Right atrium auricular region (tissue), 2 donors: ENCODE results near the gene TECTA. TPM values are rescaled to one million over a fixed set of nuclear protein-coding genes. Genes with fewer than 3 reads are reported as not detected.

Experiments used
- DNase-seq: peaks from one replicate; pipeline ENCODE4 v3.0.0-alpha.2; 2019; ENCODE audit warnings: low spot score
- H3K27ac ChIP-seq, 2 donors: fragments of 200-600 bp; sonication (generic); 1 replicate in 1 of 2; 2 replicates in 1 of 2; pipeline ENCODE4 v1.5.1; 2016 to 2019
- H3K27me3 ChIP-seq, 2 donors: fragments of 200-600 bp; sonication (generic); one replicate each; pipeline versions ENCODE4 v1.5.1 to v1.6.0; 2017 to 2019
- H3K36me3 ChIP-seq: fragments of 200-600 bp; sonication (generic); one replicate; pipeline ENCODE4 v1.5.1; 2016
- H3K4me1 ChIP-seq, 2 donors: fragments of 200-600 bp; sonication (generic); one replicate each; pipeline versions ENCODE4 v1.5.1 to v1.6.0; 2017 to 2019
- H3K4me3 ChIP-seq, 2 donors: fragments of 200-600 bp; sonication (generic); 1 replicate in 1 of 2; 2 replicates in 1 of 2; pipeline ENCODE4 v1.5.1; 2017 to 2019; ENCODE audit warnings: mild to moderate bottlenecking in 1 of 2, moderate library complexity in 1 of 2
- H3K9me3 ChIP-seq, 2 donors: fragments of 200-600 bp; sonication (generic); one replicate each; pipeline ENCODE4 v1.5.1; 2019
- total RNA-seq, 2 donors: library from RNA; depleted of rRNA; stranded (reverse); fragments of >200 nt; gene quantifications; one replicate each; pipeline ENCODE4 v1.1.0, GENCODE V29; 2016
- TF ChIP-seq, protein P1 (sequence below), 2 donors: fragments of 200-600 bp; sonication (generic); IDR thresholded peaks; one replicate each; pipeline ENCODE4 v1.5.1; 2019; ENCODE audit warnings: antibody characterized with exemption in 2 of 2

Gene TECTA
- total RNA-seq, 2 donors from 2014 or later: 1.6 to 3.1 TPM

DNA sequence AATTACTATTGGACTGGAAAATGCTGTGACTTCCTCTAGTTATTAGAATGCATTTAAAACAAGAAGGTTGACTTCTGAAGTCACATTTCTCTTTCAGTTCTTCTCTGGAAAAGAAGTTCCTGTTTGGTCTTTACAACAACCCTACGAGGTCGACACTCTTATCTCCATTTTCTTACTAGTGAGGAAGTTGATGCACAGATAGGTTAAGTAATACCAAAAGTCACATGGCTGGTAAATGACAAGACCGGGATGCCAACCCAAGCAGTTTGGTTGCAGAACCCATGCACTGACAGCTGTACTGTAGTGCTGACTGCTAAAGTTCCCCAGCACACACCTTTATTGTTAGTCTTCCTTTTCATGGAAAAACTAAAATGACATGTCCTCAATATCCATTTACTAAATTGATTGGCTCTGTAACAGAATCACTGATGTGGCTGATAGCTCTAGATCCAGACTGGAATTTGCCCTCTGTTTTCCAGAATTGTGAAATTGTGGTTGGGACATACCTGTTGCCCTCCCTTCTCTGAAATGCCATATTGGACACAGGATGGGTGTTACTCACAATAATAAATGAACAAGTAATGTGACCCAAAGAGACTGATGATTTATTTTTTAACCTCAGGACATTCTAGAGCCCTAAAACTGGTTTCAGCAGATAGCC, 9.4 kb upstream of the TECTA start:
- Histone ChIP-seq H3K27me3 (no peaks in the 10 kb centered on the region), H3K27ac (no peak overlapping the region), H3K36me3 (no peaks in the 10 kb centered on the region), H3K4me1 (no peaks in the 10 kb centered on the region), H3K4me3 (no peak overlapping the region), H3K9me3 (no peaks in the 10 kb centered on the region)
- TF ChIP-seq, protein P1, sequence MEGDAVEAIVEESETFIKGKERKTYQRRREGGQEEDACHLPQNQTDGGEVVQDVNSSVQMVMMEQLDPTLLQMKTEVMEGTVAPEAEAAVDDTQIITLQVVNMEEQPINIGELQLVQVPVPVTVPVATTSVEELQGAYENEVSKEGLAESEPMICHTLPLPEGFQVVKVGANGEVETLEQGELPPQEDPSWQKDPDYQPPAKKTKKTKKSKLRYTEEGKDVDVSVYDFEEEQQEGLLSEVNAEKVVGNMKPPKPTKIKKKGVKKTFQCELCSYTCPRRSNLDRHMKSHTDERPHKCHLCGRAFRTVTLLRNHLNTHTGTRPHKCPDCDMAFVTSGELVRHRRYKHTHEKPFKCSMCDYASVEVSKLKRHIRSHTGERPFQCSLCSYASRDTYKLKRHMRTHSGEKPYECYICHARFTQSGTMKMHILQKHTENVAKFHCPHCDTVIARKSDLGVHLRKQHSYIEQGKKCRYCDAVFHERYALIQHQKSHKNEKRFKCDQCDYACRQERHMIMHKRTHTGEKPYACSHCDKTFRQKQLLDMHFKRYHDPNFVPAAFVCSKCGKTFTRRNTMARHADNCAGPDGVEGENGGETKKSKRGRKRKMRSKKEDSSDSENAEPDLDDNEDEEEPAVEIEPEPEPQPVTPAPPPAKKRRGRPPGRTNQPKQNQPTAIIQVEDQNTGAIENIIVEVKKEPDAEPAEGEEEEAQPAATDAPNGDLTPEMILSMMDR (IDR thresholded peaks at IDR 0.05): no peak
- no peak for DNase-seq

DNA sequence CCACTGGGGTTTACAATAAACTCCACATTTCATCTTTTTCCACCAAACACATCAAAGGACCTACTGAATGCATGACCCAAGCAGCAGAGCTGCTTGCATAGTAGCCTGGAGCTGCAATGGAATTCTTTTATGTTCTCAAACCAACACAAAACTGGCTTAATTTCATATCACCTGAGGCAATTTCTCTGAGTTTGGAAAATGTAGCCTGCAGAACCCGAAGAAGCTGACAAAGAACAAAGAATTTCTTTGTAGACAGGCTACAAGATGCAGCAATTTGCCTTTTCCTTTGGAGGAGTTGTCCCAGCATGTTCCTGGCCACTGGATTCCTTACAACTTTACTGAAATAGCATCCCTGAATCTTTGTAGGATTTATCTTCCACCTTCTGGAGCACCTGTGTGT, 5.5 kb upstream of the TECTA start:
- Histone ChIP-seq H3K27me3 (no peaks in the 10 kb centered on the region), H3K4me3 (no peak overlapping the region), H3K9me3 (no peaks in the 10 kb centered on the region), H3K4me1 (no peaks in the 10 kb centered on the region), H3K36me3 (no peaks in the 10 kb centered on the region), H3K27ac (no peak overlapping the region)
- TF ChIP-seq, protein P1 (IDR thresholded peaks at IDR 0.05): no peak
- DNase-seq: no peak

DNA sequence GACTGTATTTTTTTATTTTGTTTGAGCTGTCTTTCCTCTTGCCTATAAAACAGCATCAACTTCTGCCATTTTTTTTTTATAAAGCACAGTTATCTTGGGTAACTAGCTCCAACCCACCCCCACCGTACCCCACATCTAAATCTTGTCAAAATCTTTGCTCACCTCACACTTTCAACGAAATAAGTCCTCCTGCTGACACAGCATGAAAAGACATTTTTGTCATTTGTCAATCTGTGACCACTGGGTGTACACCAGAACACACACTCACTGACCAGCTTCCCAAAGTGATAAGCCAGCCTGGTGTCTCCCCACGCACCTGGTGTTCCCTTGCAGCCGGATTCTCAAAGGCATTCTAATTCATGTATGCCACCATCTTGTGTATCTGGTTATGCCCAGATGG, 1.7 kb upstream of the TECTA start:
- TF ChIP-seq, protein P1 (IDR thresholded peaks at IDR 0.05): no peak
- Histone ChIP-seq H3K36me3 (no peaks in the 10 kb centered on the region), H3K27me3 (no peaks in the 10 kb centered on the region), H3K9me3 (no peaks in the 10 kb centered on the region), H3K4me3 (no peak overlapping the region), H3K27ac (no peak overlapping the region), H3K4me1 (peaks cover 0 to 3% of the 10 kb centered on the region in 2 donors)
- no peak for DNase-seq

DNA sequence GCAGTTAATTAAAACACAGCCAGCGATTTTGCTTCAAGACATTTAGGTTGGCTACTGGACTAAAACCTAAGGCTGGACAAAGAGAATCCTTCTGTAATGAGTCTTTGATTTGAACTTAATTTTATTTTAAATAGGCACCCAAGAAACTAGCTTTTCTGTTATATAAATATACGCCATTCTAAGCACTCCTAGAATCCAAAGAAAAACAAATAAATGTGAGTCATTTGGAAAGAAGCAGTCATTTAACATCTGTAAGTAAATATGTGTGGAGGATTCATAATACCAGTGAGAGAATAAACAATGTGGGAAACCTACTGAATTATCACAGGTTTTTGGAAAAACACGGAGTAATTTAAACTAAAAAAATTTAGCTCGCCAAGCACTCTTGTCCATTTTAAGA, 1.2 kb upstream of the TECTA start:
- TF ChIP-seq, protein P1 (IDR thresholded peaks at IDR 0.05): no peak
- peaks cover 0 to 8% of the 10 kb centered on the region in 2 donors for H3K4me1 ChIP-seq
- DNase-seq: no peak

DNA sequence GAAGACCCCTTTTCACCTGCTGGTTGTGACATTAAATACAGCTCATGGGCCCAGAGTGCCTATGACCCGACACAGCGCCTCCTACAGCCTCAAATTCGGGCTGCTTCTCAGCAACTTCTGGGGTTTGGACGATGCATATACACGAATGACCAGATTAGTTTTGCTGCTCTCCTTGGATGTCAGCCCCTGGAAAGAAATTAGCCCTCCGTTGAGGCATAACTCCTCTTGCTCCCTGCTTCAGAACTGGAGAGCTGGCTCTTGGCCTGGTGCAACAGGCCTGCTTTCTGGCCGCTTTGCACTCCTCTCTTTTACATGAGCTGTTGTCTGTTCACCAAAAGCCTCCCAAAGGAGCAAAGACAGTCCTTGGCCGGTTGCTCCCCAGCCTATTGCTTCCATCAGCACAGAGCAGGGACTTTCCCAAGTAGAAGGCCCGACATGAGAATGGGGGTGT, 3.3 kb downstream of the TECTA start:
- TF ChIP-seq, protein P1 (IDR thresholded peaks at IDR 0.05): peak in 1 of 2 donors; percentile 19
- no peak for DNase-seq
- peaks cover 0 to 19% of the 10 kb centered on the region in 2 donors for H3K4me1 ChIP-seq
- no peaks in the 10 kb centered on the region for H3K9me3 ChIP-seq
- no peak overlapping the region for H3K4me3 ChIP-seq
- H3K27ac ChIP-seq: peak overlapping the region in 1 of 2 donors; percentile 35
- no peaks in the 10 kb centered on the region for H3K36me3 ChIP-seq
- no peaks in the 10 kb centered on the region for H3K27me3 ChIP-seq

More for the DNA sequence above, 1.2 kb upstream of the TECTA start:
- no peak overlapping the region for H3K4me3 ChIP-seq
- H3K27ac ChIP-seq: no peak overlapping the region
- H3K27me3 ChIP-seq: no peaks in the 10 kb centered on the region
- H3K36me3 ChIP-seq: no peaks in the 10 kb centered on the region
- H3K9me3 ChIP-seq: no peaks in the 10 kb centered on the region

GRCh38 chr11:121105063-121105480, 4.0 kb downstream of the TECTA start:
- peak; percentile 69 for DNase-seq
- no peak overlapping the region for H3K27ac ChIP-seq

More at GRCh38 chr11:121105063-121105480, 4.0 kb downstream of the TECTA start:
- Histone ChIP-seq H3K27me3 (no peaks in the 10 kb centered on the region), H3K4me1 (peaks cover 0 to 19% of the 10 kb centered on the region in 2 donors), H3K36me3 (no peaks in the 10 kb centered on the region), H3K4me3 (no peak overlapping the region), H3K9me3 (no peaks in the 10 kb centered on the region)
- TF ChIP-seq, protein P1 (IDR thresholded peaks at IDR 0.05): no peak
